ENCODE measurements around the gene HCRTR2. TPM values are rescaled to one million over a fixed set of nuclear protein-coding genes. Genes with fewer than 3 reads are reported as not detected.

HCRTR2 gene
- total RNA-seq, 1 donor from 2014 or later = not detected

- no peak overlapping the region for H3K4me3 Mint-ChIP-seq (ENCODE audit: unreplicated experiment)
- no peak for TF ChIP-seq CTCF (IDR thresholded peaks at IDR 0.05; ENCODE audit: partially characterized antibody, unreplicated experiment)
- no peak overlapping the region for H3K27ac Mint-ChIP-seq (ENCODE audit: unreplicated experiment)
- H3K27me3 Mint-ChIP-seq (ENCODE audit: unreplicated experiment) = no peaks in the 10 kb centered on the region
- no peak for DNase-seq
- H3K9me3 Mint-ChIP-seq (ENCODE audit: unreplicated experiment) = no peaks in the 10 kb centered on the region
- H3K36me3 Mint-ChIP-seq (ENCODE audit: unreplicated experiment) = no peaks in the 10 kb centered on the region
- no peaks in the 10 kb centered on the region for H3K4me1 Mint-ChIP-seq (ENCODE audit: low read depth, unreplicated experiment)
These were observed 10.6 kb downstream of the HCRTR2 start for GRCh38 chr6:55184782-55185530.

- DNase-seq = no peak
- H3K36me3 Mint-ChIP-seq (ENCODE audit: unreplicated experiment) = no peaks in the 10 kb centered on the region
- TF ChIP-seq CTCF (IDR thresholded peaks at IDR 0.05; ENCODE audit: partially characterized antibody, unreplicated experiment) = no peak
- no peaks in the 10 kb centered on the region for H3K27me3 Mint-ChIP-seq (ENCODE audit: unreplicated experiment)
- H3K9me3 Mint-ChIP-seq (ENCODE audit: unreplicated experiment) = no peaks in the 10 kb centered on the region
- H3K27ac Mint-ChIP-seq (ENCODE audit: unreplicated experiment) = no peak overlapping the region
- no peak overlapping the region for H3K4me3 Mint-ChIP-seq (ENCODE audit: unreplicated experiment)
- H3K4me1 Mint-ChIP-seq (ENCODE audit: low read depth, unreplicated experiment) = no peaks in the 10 kb centered on the region
These were observed 24.4 kb downstream of the HCRTR2 start for GRCh38 chr6:55198715-55199114.

GRCh38 chr6:55199239-55199638, 24.9 kb downstream of the HCRTR2 start:
- no peaks in the 10 kb centered on the region for H3K36me3 Mint-ChIP-seq (ENCODE audit: unreplicated experiment)
- DNase-seq = no peak
- no peaks in the 10 kb centered on the region for H3K9me3 Mint-ChIP-seq (ENCODE audit: unreplicated experiment)
- H3K27me3 Mint-ChIP-seq (ENCODE audit: unreplicated experiment) = no peaks in the 10 kb centered on the region
- H3K27ac Mint-ChIP-seq (ENCODE audit: unreplicated experiment) = no peak overlapping the region
- no peak overlapping the region for H3K4me3 Mint-ChIP-seq (ENCODE audit: unreplicated experiment)
- H3K4me1 Mint-ChIP-seq (ENCODE audit: low read depth, unreplicated experiment) = no peaks in the 10 kb centered on the region
- TF ChIP-seq CTCF (IDR thresholded peaks at IDR 0.05; ENCODE audit: partially characterized antibody, unreplicated experiment) = no peak

GRCh38 chr6:55208478-55209458, 34.5 kb downstream of the HCRTR2 start:
- Mint-ChIP-seq H3K4me1 (ENCODE audit: low read depth, unreplicated experiment) (no peaks in the 10 kb centered on the region), H3K4me3 (ENCODE audit: unreplicated experiment) (no peak overlapping the region), H3K27me3 (ENCODE audit: unreplicated experiment) (no peaks in the 10 kb centered on the region), H3K9me3 (ENCODE audit: unreplicated experiment) (no peaks in the 10 kb centered on the region), H3K27ac (ENCODE audit: unreplicated experiment) (no peak overlapping the region), H3K36me3 (ENCODE audit: unreplicated experiment) (no peaks in the 10 kb centered on the region)
- no peak for DNase-seq
- no peak for TF ChIP-seq CTCF (IDR thresholded peaks at IDR 0.05; ENCODE audit: partially characterized antibody, unreplicated experiment)

Data from glutamatergic neuron (in vitro differentiated cells).